ENCODE data around the gene LNX2.
A peak's percentile ranks its signal among the peaks of the same experiment; 100 is the strongest.

Gene LNX2

GRCh38 chr13:27559719-27560118 is 60.6 kb downstream of the LNX2 start:
- Histone ChIP-seq H3K9me3 (replicated peaks in 1 of 11) (peaks cover 0 to 8% (median 0%) of the 10 kb centered on the region in 11 experiments; a peak in 3 of 22 replicates), H3K36me3 (peaks cover 26 to 49% (median 34%) of the 10 kb centered on the region in 11 experiments), H4K20me1 (no peaks in the 10 kb centered on the region), H3K4me3 (no peak overlapping the region), H3K9ac (no peak overlapping the region), H3K27me3 (no peaks in the 10 kb centered on the region), H3K4me2 (no peak overlapping the region), H3K27ac (no peak overlapping the region), H3K4me1 (peaks cover 0 to 7% (median 0%) of the 10 kb centered on the region in 10 experiments; a peak in 2 of 20 replicates)
- no peak for TF ChIP-seq Cebpa-rat (IDR thresholded peaks at IDR 0.05)

- H3K4me1 ChIP-seq, result peaks cover 0 to 6% (median 0%) of the 10 kb centered on the region in 10 experiments; a peak in 1 of 20 replicates
- H3K36me3 ChIP-seq, result peaks cover 37 to 67% (median 49%) of the 10 kb centered on the region in 11 experiments
- H3K27me3 ChIP-seq, result no peaks in the 10 kb centered on the region
- TF ChIP-seq Cebpa-rat (IDR thresholded peaks at IDR 0.05), result no peak
- no peaks in the 10 kb centered on the region for H4K20me1 ChIP-seq
- no peak overlapping the region for H3K4me2 ChIP-seq
- no peak overlapping the region for H3K27ac ChIP-seq
- no peak overlapping the region for H3K4me3 ChIP-seq
- peaks cover 0 to 8% (median 0%) of the 10 kb centered on the region in 11 experiments; a peak in 3 of 22 replicates for H3K9me3 ChIP-seq (replicated peaks in 1 of 11)
- no peak overlapping the region for H3K9ac ChIP-seq
These were observed 64.2 kb downstream of the LNX2 start for GRCh38 chr13:27556109-27556508.

- Histone ChIP-seq H3K9me3 (replicated peaks in 1 of 11) (peaks cover 0 to 8% (median 0%) of the 10 kb centered on the region in 11 experiments; a peak in 3 of 22 replicates), H3K27ac (no peak overlapping the region), H3K9ac (no peak overlapping the region), H4K20me1 (no peaks in the 10 kb centered on the region), H3K36me3 (peaks cover 55 to 92% (median 77%) of the 10 kb centered on the region in 11 experiments), H3K27me3 (no peaks in the 10 kb centered on the region), H3K4me1 (peaks cover 0 to 6% (median 0%) of the 10 kb centered on the region in 10 experiments; a peak in 1 of 20 replicates), H3K4me3 (no peak overlapping the region), H3K4me2 (no peak overlapping the region)
- no peak for TF ChIP-seq Cebpa-rat (IDR thresholded peaks at IDR 0.05)
These were observed 68.8 kb downstream of the LNX2 start for GRCh38 chr13:27551562-27551961.

GRCh38 chr13:27549406-27549981 is 70.8 kb downstream of the LNX2 start:
- no peaks in the 10 kb centered on the region for H4K20me1 ChIP-seq
- no peak overlapping the region for H3K4me2 ChIP-seq
- H3K4me1 ChIP-seq, result peaks cover 0 to 6% (median 0%) of the 10 kb centered on the region in 10 experiments; a peak in 1 of 20 replicates
- no peak overlapping the region for H3K9ac ChIP-seq
- peaks cover 47 to 79% (median 66%) of the 10 kb centered on the region in 11 experiments for H3K36me3 ChIP-seq
- H3K27ac ChIP-seq, result no peak overlapping the region
- no peak overlapping the region for H3K4me3 ChIP-seq
- no peak for TF ChIP-seq Cebpa-rat (IDR thresholded peaks at IDR 0.05)
- H3K9me3 ChIP-seq (replicated peaks in 1 of 11), result no peaks in the 10 kb centered on the region
- H3K27me3 ChIP-seq, result no peaks in the 10 kb centered on the region

- Histone ChIP-seq H3K27me3 (no peaks in the 10 kb centered on the region), H4K20me1 (no peaks in the 10 kb centered on the region), H3K4me3 (no peak overlapping the region), H3K36me3 (peaks cover 0 to 10% (median 8%) of the 10 kb centered on the region in 11 experiments; a peak in 11 of 22 replicates), H3K9ac (no peak overlapping the region), H3K9me3 (replicated peaks in 1 of 11) (no peaks in the 10 kb centered on the region), H3K27ac (no peak overlapping the region), H3K4me2 (no peak overlapping the region), H3K4me1 (no peaks in the 10 kb centered on the region)
- TF ChIP-seq Cebpa-rat (IDR thresholded peaks at IDR 0.05), result no peak
These were observed 78.1 kb downstream of the LNX2 start for GRCh38 chr13:27542220-27542619.

- H3K27ac ChIP-seq, result no peak overlapping the region
- H3K9me3 ChIP-seq (replicated peaks in 1 of 11), result no peaks in the 10 kb centered on the region
- no peaks in the 10 kb centered on the region for H3K27me3 ChIP-seq
- H3K4me2 ChIP-seq, result no peak overlapping the region
- H3K4me1 ChIP-seq, result no peaks in the 10 kb centered on the region
- H4K20me1 ChIP-seq, result no peaks in the 10 kb centered on the region
- H3K4me3 ChIP-seq, result no peak overlapping the region
- TF ChIP-seq Cebpa-rat (IDR thresholded peaks at IDR 0.05), result no peak
- no peak overlapping the region for H3K9ac ChIP-seq
- H3K36me3 ChIP-seq, result peaks cover 0 to 10% (median 8%) of the 10 kb centered on the region in 11 experiments; a peak in 11 of 22 replicates
These were observed 78.9 kb downstream of the LNX2 start for GRCh38 chr13:27541386-27541785.

GRCh38 chr13:27536361-27537101 is 83.8 kb downstream of the LNX2 start:
- no peak overlapping the region for H3K27ac ChIP-seq
- H3K4me1 ChIP-seq, result peaks cover 6 to 16% (median 11%) of the 10 kb centered on the region in 10 experiments; a peak in 15 of 20 replicates
- H3K9me3 ChIP-seq (replicated peaks in 1 of 11), result no peaks in the 10 kb centered on the region
- no peak overlapping the region for H3K4me2 ChIP-seq
- H3K27me3 ChIP-seq, result no peaks in the 10 kb centered on the region
- no peaks in the 10 kb centered on the region for H4K20me1 ChIP-seq
- no peak overlapping the region for H3K4me3 ChIP-seq
- H3K9ac ChIP-seq, result no peak overlapping the region
- no peaks in the 10 kb centered on the region for H3K36me3 ChIP-seq
- TF ChIP-seq Cebpa-rat (IDR thresholded peaks at IDR 0.05), result no peak

GRCh38 chr13:27535546-27535945 is 84.8 kb downstream of the LNX2 start:
- Histone ChIP-seq H4K20me1 (no peaks in the 10 kb centered on the region), H3K27ac (no peak overlapping the region), H3K27me3 (no peaks in the 10 kb centered on the region), H3K4me1 (peaks cover 7 to 20% (median 14%) of the 10 kb centered on the region in 10 experiments; a peak in 18 of 20 replicates), H3K36me3 (no peaks in the 10 kb centered on the region), H3K9ac (no peak overlapping the region), H3K4me3 (no peak overlapping the region), H3K4me2 (no peak overlapping the region), H3K9me3 (replicated peaks in 1 of 11) (no peaks in the 10 kb centered on the region)
- no peak for TF ChIP-seq Cebpa-rat (IDR thresholded peaks at IDR 0.05)

GRCh38 chr13:27534981-27535380 is 85.3 kb downstream of the LNX2 start:
- H3K4me3 ChIP-seq, result no peak overlapping the region
- no peak overlapping the region for H3K27ac ChIP-seq
- H3K9ac ChIP-seq, result no peak overlapping the region
- H3K27me3 ChIP-seq, result no peaks in the 10 kb centered on the region
- H4K20me1 ChIP-seq, result no peaks in the 10 kb centered on the region
- H3K36me3 ChIP-seq, result no peaks in the 10 kb centered on the region
- peak overlapping the region in 1 of 11 experiments; percentile 55; a peak in 1 of 22 replicates for H3K4me2 ChIP-seq
- H3K4me1 ChIP-seq, result peaks cover 7 to 26% (median 18%) of the 10 kb centered on the region in 10 experiments; a peak in 18 of 20 replicates
- no peak for TF ChIP-seq Cebpa-rat (IDR thresholded peaks at IDR 0.05)
- no peaks in the 10 kb centered on the region for H3K9me3 ChIP-seq (replicated peaks in 1 of 11)
